ENCODE results near the gene MBNL2.

DNA sequence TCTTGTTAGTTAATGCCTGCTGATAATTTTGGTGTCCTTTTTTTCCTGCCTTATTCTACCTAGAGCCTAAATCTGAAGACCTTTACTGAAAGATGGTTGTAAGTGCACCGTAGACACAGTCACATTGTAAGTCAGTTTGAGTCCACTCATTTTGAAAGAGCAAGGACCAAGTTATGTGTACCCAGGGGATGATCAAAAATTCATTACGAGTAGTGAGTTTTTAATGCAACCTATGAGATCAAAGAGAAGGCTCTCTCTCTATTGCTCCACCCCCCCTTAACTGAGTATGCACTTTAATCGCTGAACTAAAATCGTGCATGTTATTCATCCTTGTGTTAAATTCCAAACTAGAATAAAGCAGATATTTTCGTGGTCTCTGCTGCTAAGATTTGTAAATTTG lies 213.7 kb downstream of the MBNL2 start:
- no peak for TF ChIP-seq EZH2phosphoT487 (IDR thresholded peaks at IDR 0.05; ENCODE audit: low read depth)
- TF ChIP-seq, protein P1, sequence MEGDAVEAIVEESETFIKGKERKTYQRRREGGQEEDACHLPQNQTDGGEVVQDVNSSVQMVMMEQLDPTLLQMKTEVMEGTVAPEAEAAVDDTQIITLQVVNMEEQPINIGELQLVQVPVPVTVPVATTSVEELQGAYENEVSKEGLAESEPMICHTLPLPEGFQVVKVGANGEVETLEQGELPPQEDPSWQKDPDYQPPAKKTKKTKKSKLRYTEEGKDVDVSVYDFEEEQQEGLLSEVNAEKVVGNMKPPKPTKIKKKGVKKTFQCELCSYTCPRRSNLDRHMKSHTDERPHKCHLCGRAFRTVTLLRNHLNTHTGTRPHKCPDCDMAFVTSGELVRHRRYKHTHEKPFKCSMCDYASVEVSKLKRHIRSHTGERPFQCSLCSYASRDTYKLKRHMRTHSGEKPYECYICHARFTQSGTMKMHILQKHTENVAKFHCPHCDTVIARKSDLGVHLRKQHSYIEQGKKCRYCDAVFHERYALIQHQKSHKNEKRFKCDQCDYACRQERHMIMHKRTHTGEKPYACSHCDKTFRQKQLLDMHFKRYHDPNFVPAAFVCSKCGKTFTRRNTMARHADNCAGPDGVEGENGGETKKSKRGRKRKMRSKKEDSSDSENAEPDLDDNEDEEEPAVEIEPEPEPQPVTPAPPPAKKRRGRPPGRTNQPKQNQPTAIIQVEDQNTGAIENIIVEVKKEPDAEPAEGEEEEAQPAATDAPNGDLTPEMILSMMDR (IDR thresholded peaks at IDR 0.05; ENCODE audit: low read depth, low read length) = no peak
